HG02852 (cell line): ENCODE results near the gene CLDN16.

Experiments
- ATAC-seq: cut with Tn5 transposase; IDR thresholded peaks from one replicate; pipeline ENCODE4 v1.9.1; 2021; ENCODE audit warnings: mild to moderate bottlenecking, moderate library complexity; ENCODE audit not compliant: unreplicated experiment

Gene CLDN16

DNA sequence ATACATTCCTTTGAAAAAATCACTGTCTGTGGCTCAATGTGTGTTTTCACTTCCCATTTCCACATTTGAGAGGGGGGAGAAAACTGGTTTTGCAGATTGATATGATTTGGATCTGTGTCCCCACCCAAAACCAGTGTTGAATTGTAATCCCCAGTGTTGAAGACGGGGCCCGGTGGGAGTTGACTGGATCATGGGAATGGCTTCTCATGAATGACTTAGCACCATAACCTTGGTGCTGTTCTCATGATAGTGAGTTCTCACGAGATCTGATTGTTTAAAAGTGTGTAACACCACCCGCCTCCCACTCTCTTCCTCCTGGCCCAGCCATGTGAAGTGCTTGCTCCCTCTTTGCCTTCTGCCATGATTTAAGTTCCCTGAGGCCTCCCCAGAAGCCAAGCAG, 45.7 kb downstream of the CLDN16 start:
- ATAC-seq = no peak

DNA sequence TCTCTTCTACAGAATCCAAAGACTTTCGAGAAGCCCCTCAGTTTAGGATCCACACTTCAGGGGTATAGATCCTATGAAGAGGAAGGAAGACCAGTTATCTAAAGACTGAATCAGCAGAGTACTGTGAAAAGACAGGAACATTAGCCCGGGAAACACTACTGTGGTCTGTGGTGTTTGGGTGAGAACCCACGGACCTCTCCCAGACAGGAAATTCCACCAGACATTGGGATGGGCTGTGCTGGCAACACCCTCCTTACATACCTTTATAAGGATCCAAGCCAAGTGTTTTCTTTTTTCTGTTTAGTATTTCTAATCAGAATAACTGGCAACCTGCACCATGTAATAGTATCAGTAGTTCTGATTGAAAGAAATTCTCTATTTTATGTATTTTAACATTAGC, 47.7 kb downstream of the CLDN16 start:
- no peak for ATAC-seq

DNA sequence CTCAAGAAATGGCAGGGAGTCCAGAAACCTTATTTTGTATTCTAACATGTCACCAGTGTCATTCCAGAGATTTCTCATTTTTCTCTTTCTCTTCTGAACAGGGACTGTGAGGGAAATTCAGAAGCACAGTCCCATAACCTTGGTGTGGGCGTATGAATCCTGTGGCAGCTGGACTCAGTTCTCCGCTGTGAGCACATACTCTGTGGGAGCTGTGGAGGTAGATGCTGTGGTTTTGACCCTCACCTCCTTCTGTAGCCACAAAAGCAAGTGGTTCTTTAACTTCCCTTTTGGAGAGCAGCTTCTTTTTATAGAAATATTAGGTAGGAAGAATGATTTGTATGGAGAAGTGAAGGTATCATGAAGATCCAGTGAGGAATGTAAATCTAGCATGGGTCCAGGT, 48.4 kb downstream of the CLDN16 start:
- no peak for ATAC-seq

DNA sequence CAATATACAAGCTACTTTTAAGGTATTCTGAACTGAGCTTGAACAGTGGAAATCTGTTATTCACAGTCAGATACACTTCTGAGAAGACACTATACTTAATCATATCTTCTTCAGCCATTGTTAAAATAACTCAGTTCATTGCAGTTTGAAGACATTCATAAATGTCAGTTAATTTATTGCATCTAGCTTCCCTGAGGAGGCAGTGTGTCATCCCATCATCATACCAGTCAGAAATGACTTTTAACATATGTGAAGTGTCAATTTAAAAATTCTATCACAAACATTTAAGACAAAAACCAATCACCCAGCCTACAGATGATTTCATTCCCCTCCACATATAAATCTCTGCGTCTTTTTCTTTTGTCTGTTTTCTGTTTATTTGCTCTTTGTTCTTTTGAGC, 54.3 kb downstream of the CLDN16 start:
- ATAC-seq = no peak

DNA sequence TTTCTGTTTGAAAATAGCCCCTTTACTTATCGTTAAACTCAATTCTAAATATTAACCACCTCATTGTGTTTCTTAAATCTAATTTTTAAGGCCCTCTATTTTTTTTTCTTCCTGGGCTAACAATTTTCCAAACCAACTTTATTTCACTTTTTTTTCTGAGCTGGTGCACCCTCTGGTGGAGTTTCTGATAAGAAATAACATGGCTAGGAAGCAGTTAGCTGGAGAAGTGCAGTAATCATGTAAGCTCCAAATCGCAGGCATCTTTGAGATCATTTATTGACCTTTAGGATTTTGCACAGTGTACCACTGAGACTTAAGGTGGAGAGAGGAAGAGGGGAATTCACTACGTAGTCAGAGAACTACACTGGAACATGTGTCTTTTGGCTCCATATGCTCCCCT, 55.3 kb downstream of the CLDN16 start:
- ATAC-seq = no peak

DNA sequence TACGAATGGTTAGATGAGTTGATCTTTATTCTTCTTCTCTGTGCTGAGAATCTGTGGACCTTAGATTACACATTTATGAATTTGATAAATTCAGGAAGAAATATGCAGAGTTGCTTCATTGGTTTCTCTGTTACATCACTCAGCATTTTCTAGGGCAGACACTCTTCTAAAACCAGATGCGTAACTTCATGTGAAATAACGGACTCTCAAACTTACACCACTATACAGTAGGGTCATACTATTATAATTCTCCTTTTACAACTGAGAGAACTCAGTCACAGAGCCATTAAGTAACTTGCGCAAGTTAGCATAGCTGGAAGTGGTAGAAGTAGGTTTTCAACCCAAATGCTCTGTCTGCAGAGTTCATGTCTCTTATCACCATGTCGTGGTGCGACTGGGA, 56.0 kb downstream of the CLDN16 start:
- no peak for ATAC-seq

DNA sequence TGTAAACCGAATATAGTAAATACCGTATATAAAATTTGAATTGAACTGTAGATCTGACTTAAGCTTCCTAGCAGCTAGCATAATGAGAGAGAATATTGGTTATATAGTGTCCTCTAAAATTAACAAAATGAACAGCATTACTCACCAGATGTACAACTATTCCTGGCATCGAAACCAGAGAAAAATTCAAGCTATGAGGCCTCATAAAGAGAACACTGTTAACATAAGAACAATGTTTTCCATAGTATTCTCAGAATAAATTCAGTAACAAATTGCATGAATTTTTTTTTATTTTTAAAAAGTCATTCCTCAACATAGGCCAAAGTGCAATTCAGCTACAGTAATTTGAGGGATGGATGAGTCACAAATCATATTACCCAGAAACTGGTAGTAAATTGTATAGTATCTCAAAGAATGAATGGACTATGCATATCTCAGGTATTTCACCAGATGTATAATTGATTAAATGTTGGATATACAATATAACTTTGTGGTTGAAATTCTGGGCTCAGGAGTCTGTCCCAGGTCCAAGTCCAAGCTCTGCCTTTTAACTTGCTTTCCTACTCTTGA, 56.7 kb downstream of the CLDN16 start:
- ATAC-seq = no peak

DNA sequence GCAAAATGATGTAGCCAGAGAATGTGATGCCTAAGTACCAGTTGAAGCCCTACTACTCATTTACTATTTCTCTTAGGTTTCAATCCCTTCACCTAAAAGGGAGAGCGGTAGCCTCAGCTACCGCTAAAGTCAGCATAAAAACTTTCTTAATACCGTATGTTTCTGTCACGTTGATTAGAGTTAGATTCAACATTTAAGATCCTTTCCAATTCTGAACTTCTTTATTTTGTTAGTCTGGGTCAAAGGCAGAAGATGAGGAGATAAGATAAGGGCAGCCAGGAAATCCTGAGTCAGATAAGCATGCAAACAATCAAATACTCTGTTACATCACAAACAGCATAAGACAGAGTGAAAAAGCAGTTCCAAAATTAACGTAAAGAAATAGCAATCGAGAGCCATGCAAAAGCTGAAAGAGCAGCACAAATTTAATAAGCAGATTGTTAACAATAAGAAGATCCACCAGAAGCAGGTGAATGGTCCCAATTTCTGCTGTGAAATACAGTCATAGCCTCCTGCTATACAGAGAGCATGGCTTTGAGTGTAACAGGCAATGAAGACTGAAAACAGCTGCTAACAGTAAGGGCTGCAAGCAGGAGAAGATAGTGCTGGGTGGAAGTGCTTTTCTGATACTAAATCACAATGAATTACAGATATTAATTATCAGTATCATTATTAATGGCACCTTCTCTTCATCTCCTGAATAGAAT, 58.8 kb downstream of the CLDN16 start:
- no peak for ATAC-seq

DNA sequence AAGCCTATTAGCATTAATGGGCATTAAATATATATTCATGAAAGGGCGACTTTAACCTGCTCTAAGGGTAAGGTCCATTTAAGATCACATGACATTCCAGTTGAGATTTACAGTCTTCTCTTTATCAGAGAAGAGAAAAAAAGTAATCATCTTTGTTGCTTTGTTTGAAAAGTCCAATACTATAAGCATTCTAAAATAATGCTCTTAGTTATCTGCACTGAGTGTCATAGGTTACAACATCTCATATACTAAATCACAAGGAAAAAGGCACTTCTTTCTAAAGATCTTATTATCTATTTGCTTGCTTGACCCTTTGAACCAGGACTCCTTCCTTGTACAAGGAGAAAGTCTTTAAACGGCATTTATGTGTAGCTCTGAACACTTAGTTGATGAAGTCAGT, 60.3 kb downstream of the CLDN16 start:
- ATAC-seq = no peak

DNA sequence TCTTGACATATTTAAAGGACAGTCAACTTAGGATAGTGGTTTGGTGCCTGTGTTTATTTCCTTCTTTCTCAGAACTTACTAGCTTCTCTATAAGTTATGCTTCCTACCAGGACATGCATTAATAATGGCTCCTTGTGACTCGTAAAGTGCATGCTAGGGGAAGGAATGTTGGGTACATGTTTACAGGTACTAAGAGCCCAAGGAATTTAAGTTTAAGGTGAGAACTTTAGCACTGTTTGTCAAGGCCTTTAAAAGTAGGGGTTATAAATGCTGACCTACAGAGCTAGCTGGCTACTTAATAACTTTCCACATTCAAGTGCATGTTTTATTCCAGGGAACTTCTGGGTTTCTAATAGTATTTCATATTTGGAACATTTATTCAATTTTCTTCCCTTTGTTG, 61.8 kb downstream of the CLDN16 start, which contains the start of gene TMEM207:
Gene TMEM207, minus strand, starts transcription at position 101 of the 400 bp plus-strand sequence. Its CDS starts 92 bp downstream, at position 9.
- no peak for ATAC-seq

DNA sequence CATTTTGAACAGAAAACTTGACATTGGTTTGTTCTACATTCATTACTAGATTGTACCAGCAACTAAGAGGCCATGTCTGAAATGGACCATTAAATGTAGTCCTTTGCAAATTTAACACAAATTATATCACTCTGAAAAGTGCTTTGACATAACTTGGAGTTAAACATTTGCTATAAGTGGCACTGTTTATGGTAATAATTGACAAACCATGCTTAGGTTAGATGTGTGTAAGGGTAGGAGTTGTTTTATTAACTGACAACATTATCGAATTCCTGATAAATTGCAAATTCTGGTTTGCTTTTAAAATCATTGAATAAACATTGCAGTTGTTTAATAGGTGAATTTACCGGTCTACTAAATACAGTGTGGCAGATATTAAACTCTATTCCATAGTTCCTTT, 67.9 kb downstream of the CLDN16 start:
- no peak for ATAC-seq

DNA sequence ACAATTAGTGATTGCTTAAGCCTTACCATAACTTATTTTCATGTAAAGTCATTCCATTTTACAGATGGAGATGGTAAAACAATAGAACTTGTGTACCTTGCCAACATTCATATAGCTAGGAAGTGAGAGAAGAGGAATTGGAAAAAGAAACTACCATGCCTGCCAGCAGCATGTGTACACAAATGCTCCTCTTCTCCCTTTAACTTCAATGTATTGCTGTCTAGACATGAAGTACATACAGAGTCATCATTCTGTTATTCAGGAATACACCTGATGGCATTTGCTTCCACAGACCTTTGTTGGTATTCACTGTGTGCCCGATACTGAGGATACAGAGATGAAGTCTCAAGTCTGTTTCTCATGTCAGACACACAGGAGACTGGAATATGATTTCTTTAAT, 68.8 kb downstream of the CLDN16 start:
- ATAC-seq = no peak

DNA sequence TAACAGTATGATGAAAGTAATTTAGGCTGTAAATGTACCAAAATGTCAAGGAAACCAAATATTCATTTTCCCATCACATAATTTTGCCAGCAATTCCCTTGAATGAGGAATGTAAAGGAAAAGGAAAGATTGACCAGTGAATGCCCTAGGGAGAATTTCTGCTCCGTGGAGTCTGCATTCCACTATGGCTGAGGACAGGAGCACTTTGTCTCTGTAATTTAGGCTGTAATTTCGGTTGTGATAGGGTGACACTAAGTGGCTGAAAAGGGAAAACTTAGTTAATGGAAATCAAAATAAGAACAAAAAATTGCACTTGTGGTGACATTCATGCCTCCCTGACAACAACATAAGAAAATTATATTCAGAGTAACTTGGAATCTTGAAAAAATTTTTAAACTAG, 70.1 kb downstream of the CLDN16 start:
- ATAC-seq = no peak
